Thyroid gland (tissue), 4 donors: ENCODE data around the gene PADI3.

Experiments used
- CTCF ChIP-seq, 6 experiments: fragments of 200-600 bp in 3 of 6; fragments of 450-650 bp in 3 of 6; sonication (generic) in 3 of 6; IDR thresholded peaks; one replicate each; pipeline ENCODE4 v1.5.1; 2016 to 2019; ENCODE audit warnings: antibody characterized with exemption in 6 of 6, mild to moderate bottlenecking in 2 of 6, inconsistent platforms in 1 of 6, moderate library complexity in 1 of 6
- POLR2A ChIP-seq, 2 donors: fragments of 450-650 bp; IDR thresholded peaks; one replicate each; pipeline ENCODE4 v1.6.1; 2017; ENCODE audit warnings: antibody characterized with exemption in 2 of 2, mild to moderate bottlenecking in 2 of 2, moderate library complexity in 1 of 2

GRCh38 chr1:17244821-17245740, 3.8 kb upstream of the PADI3 start:
- no peak for TF ChIP-seq CTCF (IDR thresholded peaks at IDR 0.05)
- TF ChIP-seq POLR2A (IDR thresholded peaks at IDR 0.05): no peak
